B cell (primary cell): ENCODE results near the gene ING5.

Source experiments
- EZH2 ChIP-seq: IDR thresholded peaks from 2 replicates; pipeline ENCODE4 v1.6.1; 2012; ENCODE audit warnings: borderline replicate concordance, low read depth, mild to moderate bottlenecking, moderate library complexity, low read length; ENCODE audit not compliant: insufficient read depth, poor library complexity, severe bottlenecking
- TF ChIP-seq, protein P1 (sequence below): fragments of 200-600 bp; IDR thresholded peaks from one replicate; pipeline ENCODE4 v1.8.0; 2022; ENCODE audit warnings: antibody characterized with exemption, mild to moderate bottlenecking

DNA sequence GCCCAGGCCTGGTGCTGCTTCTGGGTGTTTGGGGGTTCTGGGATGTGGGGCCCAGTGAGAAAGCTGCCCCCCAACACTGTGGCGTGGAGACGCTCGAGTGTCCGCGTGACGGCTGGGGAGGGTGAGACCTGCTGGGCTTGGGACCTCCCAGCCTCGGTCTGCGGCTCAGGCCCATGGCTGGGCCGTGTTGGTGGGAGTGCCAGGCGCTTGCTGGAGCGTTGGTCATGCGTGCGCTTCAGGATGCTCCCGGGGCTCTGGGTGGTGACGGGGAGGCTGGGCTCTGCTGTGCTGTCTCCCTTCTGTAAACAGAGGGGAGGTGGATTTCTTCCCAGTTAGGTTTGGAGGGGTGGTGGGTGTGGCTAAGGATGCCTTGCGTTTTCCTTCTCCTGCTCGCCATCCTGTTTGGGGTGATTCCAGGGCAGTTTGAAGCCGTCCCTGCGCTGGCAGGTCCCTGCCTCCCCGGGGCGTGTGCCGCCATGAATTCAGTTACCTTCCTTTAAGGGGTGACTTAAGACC lies 75.4 kb downstream of the ING5 start:
- TF ChIP-seq, protein P1, sequence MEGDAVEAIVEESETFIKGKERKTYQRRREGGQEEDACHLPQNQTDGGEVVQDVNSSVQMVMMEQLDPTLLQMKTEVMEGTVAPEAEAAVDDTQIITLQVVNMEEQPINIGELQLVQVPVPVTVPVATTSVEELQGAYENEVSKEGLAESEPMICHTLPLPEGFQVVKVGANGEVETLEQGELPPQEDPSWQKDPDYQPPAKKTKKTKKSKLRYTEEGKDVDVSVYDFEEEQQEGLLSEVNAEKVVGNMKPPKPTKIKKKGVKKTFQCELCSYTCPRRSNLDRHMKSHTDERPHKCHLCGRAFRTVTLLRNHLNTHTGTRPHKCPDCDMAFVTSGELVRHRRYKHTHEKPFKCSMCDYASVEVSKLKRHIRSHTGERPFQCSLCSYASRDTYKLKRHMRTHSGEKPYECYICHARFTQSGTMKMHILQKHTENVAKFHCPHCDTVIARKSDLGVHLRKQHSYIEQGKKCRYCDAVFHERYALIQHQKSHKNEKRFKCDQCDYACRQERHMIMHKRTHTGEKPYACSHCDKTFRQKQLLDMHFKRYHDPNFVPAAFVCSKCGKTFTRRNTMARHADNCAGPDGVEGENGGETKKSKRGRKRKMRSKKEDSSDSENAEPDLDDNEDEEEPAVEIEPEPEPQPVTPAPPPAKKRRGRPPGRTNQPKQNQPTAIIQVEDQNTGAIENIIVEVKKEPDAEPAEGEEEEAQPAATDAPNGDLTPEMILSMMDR, result no peak
- no peak for TF ChIP-seq EZH2
